GM12874 (cell line): ENCODE results near the gene SLC39A12.

ENCODE experiments used
- CTCF ChIP-seq: IDR thresholded peaks from 2 replicates; pipeline ENCODE4 v1.5.1; 2011; ENCODE audit warnings: low read depth, mild to moderate bottlenecking, control low read depth, low read length, moderate library complexity; ENCODE audit not compliant: insufficient read depth

Gene SLC39A12

DNA sequence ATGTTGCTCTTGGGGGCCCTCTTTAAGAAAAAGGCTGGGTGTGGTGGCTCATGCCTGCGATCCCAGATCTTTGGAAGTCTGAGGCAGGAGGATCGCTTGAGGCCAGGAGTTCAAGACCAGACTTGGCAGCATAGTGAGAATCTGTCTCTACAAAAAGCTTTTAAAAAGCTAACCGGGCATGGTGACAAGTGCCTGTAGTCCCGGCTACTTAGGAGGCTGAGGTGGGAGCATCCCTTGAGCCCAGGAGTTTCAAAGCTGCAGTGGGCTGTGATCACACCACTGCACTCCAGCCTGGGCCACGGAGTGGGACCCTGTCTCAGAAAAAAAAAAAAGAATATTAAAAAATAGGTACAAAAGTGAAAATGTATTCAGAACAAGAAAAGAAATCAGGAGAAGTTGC, 38.1 kb upstream of the SLC39A12 start:
- no peak for TF ChIP-seq CTCF

DNA sequence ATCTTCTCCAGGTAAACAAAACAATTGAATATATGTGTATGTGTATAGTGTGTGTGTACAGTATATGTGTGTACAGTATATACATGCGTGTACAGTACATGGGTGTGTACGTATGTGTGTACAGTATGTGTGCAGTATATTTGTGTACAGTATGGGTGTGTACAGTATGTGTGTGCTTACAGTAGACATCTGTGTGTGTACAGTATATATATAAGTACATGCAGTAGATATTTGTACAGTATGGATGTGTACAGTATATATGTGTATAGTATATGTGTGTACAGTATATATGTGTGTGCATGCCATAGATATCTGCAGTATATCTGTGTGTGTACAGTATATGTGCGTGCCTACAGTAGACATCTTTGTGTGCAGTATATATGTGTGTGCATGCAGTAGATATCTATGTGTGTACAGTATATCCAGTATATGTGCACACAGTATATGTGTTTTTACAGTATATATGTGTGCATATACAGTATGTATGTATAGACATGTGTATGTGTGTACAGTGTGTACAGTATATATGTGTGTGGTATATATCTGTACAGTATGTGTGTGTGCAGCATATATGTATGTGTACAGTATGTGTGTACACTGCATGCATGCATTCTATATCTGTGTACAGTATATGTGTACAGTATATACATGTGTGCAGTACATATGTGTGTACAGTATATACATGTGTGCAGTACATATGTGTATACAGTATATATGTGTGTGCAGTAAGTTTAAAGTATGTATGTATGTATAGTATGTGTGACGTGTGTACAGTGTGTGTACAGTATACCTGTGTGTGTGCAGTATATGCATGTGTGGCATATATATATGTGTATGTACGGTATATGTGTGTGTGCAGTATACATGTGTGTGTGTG, 37.3 kb upstream of the SLC39A12 start:
- TF ChIP-seq CTCF: no peak

DNA sequence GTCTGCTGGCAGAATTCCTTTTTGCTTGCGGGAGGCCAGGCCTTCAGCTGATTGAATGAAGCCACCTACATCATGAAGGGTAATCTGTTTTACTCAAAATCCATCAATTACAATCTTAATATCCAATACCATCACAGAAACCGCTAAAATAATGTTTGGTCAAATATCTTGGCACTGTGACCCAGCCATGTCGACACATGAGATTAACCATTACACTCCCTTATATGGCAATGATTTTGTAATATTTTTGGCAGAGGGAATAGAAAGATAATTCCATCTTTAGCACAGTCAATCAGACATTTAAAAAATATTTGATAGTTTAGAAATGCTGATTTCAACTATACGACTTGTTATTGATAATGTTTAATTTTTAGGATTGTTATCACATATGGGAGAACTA, 36.5 kb upstream of the SLC39A12 start:
- no peak for TF ChIP-seq CTCF

DNA sequence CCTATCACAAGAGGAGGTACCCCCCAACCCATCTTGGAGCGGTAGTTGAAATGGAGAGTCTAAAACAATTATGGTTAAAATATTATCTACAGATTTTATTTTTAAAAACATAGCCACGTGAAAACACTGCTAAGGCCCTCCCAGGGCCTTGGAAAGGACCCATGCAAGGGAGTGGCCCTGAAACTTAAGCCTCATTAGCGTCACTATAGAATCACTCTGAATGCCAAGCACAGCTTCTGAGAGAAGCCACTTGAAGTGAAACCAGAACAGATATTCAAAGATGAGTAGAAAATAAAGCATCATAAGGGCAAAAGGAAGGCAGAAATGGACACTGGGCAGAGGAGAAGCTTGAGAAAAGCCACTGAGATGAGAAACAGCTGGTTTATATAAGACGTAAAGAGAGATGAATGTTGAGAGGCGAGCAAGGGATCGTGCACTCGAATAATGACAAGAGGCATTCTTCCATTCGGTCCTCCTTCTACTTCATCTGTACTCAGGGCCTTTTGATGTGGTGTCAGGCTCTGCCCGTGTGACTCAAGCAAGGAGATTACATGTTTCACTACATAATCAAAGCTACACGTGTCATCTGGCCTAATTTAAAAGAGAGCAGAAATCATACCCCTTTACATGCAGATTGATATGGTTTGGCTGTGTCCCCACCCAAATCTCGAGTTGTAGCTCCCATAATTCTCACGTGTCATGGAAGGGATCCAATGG, 33.4 kb upstream of the SLC39A12 start:
- TF ChIP-seq CTCF: no peak

GRCh38 chr10:17921378-17921777, 30.3 kb upstream of the SLC39A12 start:
- TF ChIP-seq CTCF: no peak

DNA sequence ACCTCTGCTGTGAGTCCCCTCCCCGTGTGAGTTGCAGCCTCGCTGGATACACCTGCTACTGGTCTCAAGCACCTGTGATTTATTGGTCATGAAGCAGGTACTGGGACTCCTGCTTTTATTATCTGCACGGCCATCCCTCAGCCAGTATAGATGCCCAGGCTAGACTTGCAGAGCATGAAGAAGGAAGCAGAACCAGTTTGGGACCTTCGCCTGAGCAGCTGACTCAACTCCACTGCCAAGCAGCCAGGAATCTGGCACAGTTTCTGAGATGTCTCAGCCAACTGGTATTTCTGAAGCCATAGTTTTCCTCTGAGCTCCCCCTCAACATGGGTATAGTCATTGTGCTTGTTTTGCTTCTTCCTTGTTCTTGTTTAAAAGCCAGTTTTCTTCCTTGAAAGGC, 28.0 kb upstream of the SLC39A12 start:
- no peak for TF ChIP-seq CTCF

- no peak for TF ChIP-seq CTCF
Measured at GRCh38 chr10:17943033-17943745, 8.5 kb upstream of the SLC39A12 start.
